Spinal cord (tissue), 10 donors: ENCODE data around the gene LRP1B. TPM values are rescaled to one million over a fixed set of nuclear protein-coding genes. Genes with fewer than 3 reads are reported as not detected.

Source experiments
- DNase-seq, 6 donors: peaks; one replicate each; pipeline versions ENCODE4 v3.0.0 to v3.0.0-alpha.2; 2013 to 2015; ENCODE audit warnings: low spot score in 6 of 6, low read depth in 4 of 6
- H3K27ac ChIP-seq: one replicate; pipeline ENCODE4 v1.5.1; 2013; ENCODE audit warnings: low read depth, low read length, control low read depth
- H3K27me3 ChIP-seq: one replicate; pipeline ENCODE4 v1.6.1; 2013; ENCODE audit warnings: low read length; ENCODE audit not compliant: control insufficient read depth, insufficient read depth
- H3K36me3 ChIP-seq: one replicate; pipeline ENCODE4 v1.6.1; 2013; ENCODE audit warnings: low read length; ENCODE audit not compliant: control insufficient read depth, insufficient read depth
- H3K4me1 ChIP-seq: one replicate; pipeline ENCODE4 v1.6.1; 2013; ENCODE audit warnings: low read length; ENCODE audit not compliant: control insufficient read depth, insufficient read depth
- H3K4me3 ChIP-seq: one replicate; pipeline ENCODE4 v1.5.1; 2013; ENCODE audit warnings: low read depth, low read length, control low read depth
- H3K9me3 ChIP-seq: one replicate; pipeline ENCODE4 v1.6.1; 2013; ENCODE audit warnings: low read length; ENCODE audit not compliant: control insufficient read depth, insufficient read depth
- whole genome bisulfite sequencing: methylation state at CpG from one replicate; pipeline ENCODE4 v1.1.5; 2013; ENCODE audit warnings: missing lambda C conversion rate; ENCODE audit not compliant: insufficient coverage; 5-methylcytosine and 5-hydroxymethylcytosine counted together
- polyA plus RNA-seq, 2 donors: library from polyadenylated mRNA; unstranded; fragments of 120-200 nt; gene quantifications; one replicate each; pipeline ENCODE4 v1.2.1, GENCODE V29; 2013; ENCODE audit not compliant: insufficient read length in 2 of 2
- small RNA-seq: library from RNA; depleted of rRNA; stranded (forward); fragments of <200 nt; gene quantifications from one replicate; pipeline ENCODE3, GENCODE V24; 2014; ENCODE audit warnings: low replicate concordance
- total RNA-seq, 2 donors: library from RNA; depleted of rRNA in 1 of 2; stranded (reverse); fragments of 120-200 nt in 1 of 2; fragments of >200 nt in 1 of 2; gene quantifications; one replicate each; pipeline versions ENCODE4 v1.2.3 to v1.2.4, GENCODE V29; 2013 to 2014
- donor health status: healthy.

The LRP1B gene
- total and polyA plus RNA-seq, 4 donors, result 22.1 to 70.2 (median 32.1) TPM

GRCh38 chr2:140187086-140187485 is 1943.7 kb downstream of the LRP1B start:
- WGBS, result no CpG with 5 or more reads among the region's 4 CpGs
- Histone ChIP-seq H3K9me3 (no peaks in the 10 kb centered on the region), H3K27me3 (no peaks in the 10 kb centered on the region), H3K4me1 (no peaks in the 10 kb centered on the region), H3K27ac (no peak overlapping the region), H3K4me3 (no peak overlapping the region), H3K36me3 (no peaks in the 10 kb centered on the region)
- DNase-seq, result no peak

- H3K36me3 ChIP-seq, result no peaks in the 10 kb centered on the region
- no peaks in the 10 kb centered on the region for H3K9me3 ChIP-seq
- H3K4me1 ChIP-seq, result no peaks in the 10 kb centered on the region
- H3K27me3 ChIP-seq, result no peaks in the 10 kb centered on the region
- DNase-seq, result peak in 1 of 6 donors; percentile 74
- 92% methylated on average over 2 of the region's 4 CpGs for WGBS
- no peak overlapping the region for H3K4me3 ChIP-seq
- no peak overlapping the region for H3K27ac ChIP-seq
Measured at GRCh38 chr2:140186313-140186712, 1944.5 kb downstream of the LRP1B start.

GRCh38 chr2:140185076-140185475 is 1945.7 kb downstream of the LRP1B start:
- H3K4me3 ChIP-seq, result no peak overlapping the region
- H3K9me3 ChIP-seq, result no peaks in the 10 kb centered on the region
- no peaks in the 10 kb centered on the region for H3K4me1 ChIP-seq
- H3K36me3 ChIP-seq, result no peaks in the 10 kb centered on the region
- H3K27ac ChIP-seq, result no peak overlapping the region
- DNase-seq, result peak in 1 of 6 donors; percentile 53
- H3K27me3 ChIP-seq, result no peaks in the 10 kb centered on the region

- H3K36me3 ChIP-seq, result no peaks in the 10 kb centered on the region
- H3K4me3 ChIP-seq, result no peak overlapping the region
- no peaks in the 10 kb centered on the region for H3K27me3 ChIP-seq
- DNase-seq, result no peak
- WGBS, result 91% methylated on average over 4 of the region's 6 CpGs
- no peaks in the 10 kb centered on the region for H3K9me3 ChIP-seq
- H3K27ac ChIP-seq, result no peak overlapping the region
- H3K4me1 ChIP-seq, result no peaks in the 10 kb centered on the region
Measured at GRCh38 chr2:140183056-140183765, 1947.6 kb downstream of the LRP1B start.

Small RNA genes lying within 50 kb of the gene (small RNA-seq; reads per million reads assigned to genes)
- gene AC068287.1 (not detected), gene MTCO1P44 (not detected), gene RF00019 (not detected), gene RF02271 (not detected), gene RNU6-904P (not detected)
